Measurements from ENCODE around the gene FITM1.
A peak's percentile ranks its signal among the peaks of the same experiment; 100 is the strongest.

FITM1 gene

GRCh38 chr14:24145690-24146452, 15.4 kb downstream of the FITM1 start:
- Histone ChIP-seq H3K9me2 (ENCODE audit: low read depth, low read length) (no peaks in the 10 kb centered on the region), H3K4me2 (ENCODE audit: low read length) (peak overlapping the region; percentile 98), H3K9me3 (ENCODE audit: low read length) (no peaks in the 10 kb centered on the region), H3K27ac (ENCODE audit: low read depth, low read length, poor library complexity, severe bottlenecking) (peak overlapping the region; percentile 82), H3K79me2 (ENCODE audit: insufficient read depth, low read length) (peaks cover 6% of the 10 kb centered on the region), H3K36me3 (ENCODE audit: insufficient read depth, low read length) (peaks cover 48% of the 10 kb centered on the region), H3K27me3 (ENCODE audit: insufficient read depth, low read length) (no peaks in the 10 kb centered on the region), H4K20me1 (ENCODE audit: insufficient read depth, low read length) (no peaks in the 10 kb centered on the region), H3F3A (ENCODE audit: insufficient read depth, low read length) (no peaks in the 10 kb centered on the region), H3K4me1 (ENCODE audit: insufficient read depth, low read length, severe bottlenecking) (peaks cover 28% of the 10 kb centered on the region), H3K9ac (ENCODE audit: low read length) (peak overlapping the region; percentile 99), H3K4me3 (ENCODE audit: low read depth, low read length, poor library complexity, severe bottlenecking) (peak overlapping the region; percentile 97), H2AFZ (ENCODE audit: low read length) (no peak overlapping the region)
- TF ChIP-seq EZH2 (IDR thresholded peaks at IDR 0.05; ENCODE audit: borderline replicate concordance, low read length): no peak
- no peak for TF ChIP-seq CTCF (IDR thresholded peaks at IDR 0.05; ENCODE audit: low read length)

- TF ChIP-seq CTCF (IDR thresholded peaks at IDR 0.05; ENCODE audit: low read length) (no peak), EZH2 (IDR thresholded peaks at IDR 0.05; ENCODE audit: borderline replicate concordance, low read length) (no peak)
- peak within 1 kb of the TSS; percentile 99 for H3K9ac ChIP-seq (ENCODE audit: low read length)
- H3K4me3 ChIP-seq (ENCODE audit: low read depth, low read length, poor library complexity, severe bottlenecking): peak within 1 kb of the TSS; percentile 97
- H3K79me2 ChIP-seq (ENCODE audit: insufficient read depth, low read length): peaks cover 6% of the 10 kb centered on the region; the same call in 1 of the 2 replicates
- peaks cover 55% of the 10 kb centered on the region for H3K36me3 ChIP-seq (ENCODE audit: insufficient read depth, low read length)
- H3K27ac ChIP-seq (ENCODE audit: low read depth, low read length, poor library complexity, severe bottlenecking): peak within 1 kb of the TSS; percentile 82
- H4K20me1 ChIP-seq (ENCODE audit: insufficient read depth, low read length): no peaks in the 10 kb centered on the region
- H3K4me1 ChIP-seq (ENCODE audit: insufficient read depth, low read length, severe bottlenecking): peaks cover 28% of the 10 kb centered on the region
- H3K9me2 ChIP-seq (ENCODE audit: low read depth, low read length): no peaks in the 10 kb centered on the region
- peak within 1 kb of the TSS; percentile 98 for H3K4me2 ChIP-seq (ENCODE audit: low read length)
- no peaks in the 10 kb centered on the region for H3K27me3 ChIP-seq (ENCODE audit: insufficient read depth, low read length)
- H2AFZ ChIP-seq (ENCODE audit: low read length): no peak within 1 kb of the TSS
- H3F3A ChIP-seq (ENCODE audit: insufficient read depth, low read length): no peaks in the 10 kb centered on the region
- no peaks in the 10 kb centered on the region for H3K9me3 ChIP-seq (ENCODE audit: low read length)
Measured at GRCh38 chr14:24146453-24146977, 16.1 kb downstream of the FITM1 start, which contains the start of gene PSME2. TSS of gene PSME2 (minus strand) at chr14:24146610. CDS start at chr14:24146581, 29 bp downstream.

GRCh38 chr14:24146978-24147760, 16.7 kb downstream of the FITM1 start, which contains the start of gene RNF31:
TSS of gene RNF31 (plus strand) at chr14:24147498. CDS start at chr14:24147699, 201 bp downstream.
- TF ChIP-seq EZH2 (IDR thresholded peaks at IDR 0.05; ENCODE audit: borderline replicate concordance, low read length) (no peak), CTCF (IDR thresholded peaks at IDR 0.05; ENCODE audit: low read length) (no peak)
- no peaks in the 10 kb centered on the region for H3K9me2 ChIP-seq (ENCODE audit: low read depth, low read length)
- peak within 1 kb of the TSS; percentile 98 for H3K4me2 ChIP-seq (ENCODE audit: low read length)
- H3F3A ChIP-seq (ENCODE audit: insufficient read depth, low read length): no peaks in the 10 kb centered on the region
- H3K79me2 ChIP-seq (ENCODE audit: insufficient read depth, low read length): peaks cover 6% of the 10 kb centered on the region; the same call in 1 of the 2 replicates
- H3K4me3 ChIP-seq (ENCODE audit: low read depth, low read length, poor library complexity, severe bottlenecking): peak within 1 kb of the TSS; percentile 97
- peaks cover 23% of the 10 kb centered on the region for H3K4me1 ChIP-seq (ENCODE audit: insufficient read depth, low read length, severe bottlenecking)
- peak within 1 kb of the TSS; percentile 82 for H3K27ac ChIP-seq (ENCODE audit: low read depth, low read length, poor library complexity, severe bottlenecking)
- no peaks in the 10 kb centered on the region for H3K9me3 ChIP-seq (ENCODE audit: low read length)
- H4K20me1 ChIP-seq (ENCODE audit: insufficient read depth, low read length): no peaks in the 10 kb centered on the region
- H3K9ac ChIP-seq (ENCODE audit: low read length): peak within 1 kb of the TSS; percentile 99
- no peaks in the 10 kb centered on the region for H3K27me3 ChIP-seq (ENCODE audit: insufficient read depth, low read length)
- H2AFZ ChIP-seq (ENCODE audit: low read length): no peak within 1 kb of the TSS
- H3K36me3 ChIP-seq (ENCODE audit: insufficient read depth, low read length): peaks cover 60% of the 10 kb centered on the region
